K562 (cell line): ENCODE data around the gene MCAT. TPM values are rescaled to one million over a fixed set of nuclear protein-coding genes. Genes with fewer than 3 reads are reported as not detected.
A peak's percentile ranks its signal among the peaks of the same experiment; 100 is the strongest.

Source experiments
- CBX8 ChIP-seq: fragments of 200-600 bp; sonication (generic); IDR thresholded peaks from 2 replicates; pipeline ENCODE4 v1.6.1; 2012; ENCODE audit warnings: borderline replicate concordance, mixed run types, low read depth, mild to moderate bottlenecking, moderate library complexity, mixed read lengths, low read length, control low read depth, inconsistent platforms; ENCODE audit not compliant: poor library complexity, severe bottlenecking; ENCODE audit errors: extremely low read depth
- EGR1 ChIP-seq: fragments of 450-650 bp; conservative IDR thresholded peaks from 2 replicates; pipeline ENCODE4 v1.6.1; 2017; ENCODE audit warnings: mild to moderate bottlenecking
- EP400 ChIP-seq: fragments of 450-650 bp; IDR thresholded peaks from 2 replicates; pipeline ENCODE4 v1.6.1; 2017; ENCODE audit warnings: antibody characterized with exemption, mild to moderate bottlenecking, moderate library complexity
- ESRRA ChIP-seq: fragments of 450-650 bp; IDR thresholded peaks from 2 replicates; pipeline ENCODE4 v1.6.1; 2014; ENCODE audit warnings: low read depth, mild to moderate bottlenecking, moderate library complexity, borderline replicate concordance
- ETS1 ChIP-seq: conservative IDR thresholded peaks from 2 replicates; pipeline ENCODE4 v1.6.1; 2011; ENCODE audit warnings: low read depth, mild to moderate bottlenecking, low read length; ENCODE audit not compliant: control insufficient read depth
- GTF2E2 ChIP-seq: fragments of 200-800 bp; sonication (Bioruptor generic); IDR thresholded peaks from 2 replicates; pipeline ENCODE4 v1.6.1; 2016; ENCODE audit warnings: missing genetic modification characterization, missing compliant biosample characterization
- HMBOX1 ChIP-seq: sonication (generic); IDR thresholded peaks from 2 replicates; pipeline ENCODE4 v1.6.1; 2016
- MAFG ChIP-seq: fragments of 450-650 bp; conservative IDR thresholded peaks from 2 replicates; pipeline ENCODE4 v1.6.1; 2016; ENCODE audit warnings: missing genetic modification characterization, missing compliant biosample characterization
- MEIS2 ChIP-seq: fragments of 450-650 bp; IDR thresholded peaks from 2 replicates; pipeline ENCODE4 v1.6.1; 2014; ENCODE audit warnings: mild to moderate bottlenecking; ENCODE audit not compliant: partially characterized antibody
- MIER1 ChIP-seq: fragments of 450-650 bp; IDR thresholded peaks from 2 replicates; pipeline ENCODE4 v1.6.1; 2016; ENCODE audit warnings: antibody characterized with exemption, mild to moderate bottlenecking, low read depth
- MTA3 ChIP-seq: fragments of 450-650 bp; formaldehyde crosslinking; IDR thresholded peaks from 2 replicates; pipeline ENCODE4 v1.6.1; 2017; ENCODE audit warnings: mild to moderate bottlenecking, borderline replicate concordance
- NCOA6 ChIP-seq: fragments of 450-650 bp; IDR thresholded peaks from 2 replicates; pipeline ENCODE4 v1.6.1; 2017; ENCODE audit warnings: mild to moderate bottlenecking
- NR4A1 ChIP-seq, 2 experiments: fragments of 250-450 bp in 1 of 2; fragments of 450-650 bp in 1 of 2; sonication (Bioruptor Pico) in 1 of 2; IDR thresholded peaks; 2 replicates each; pipeline versions ENCODE4 v1.4.0 to v1.6.1; 2016 to 2020; ENCODE audit warnings: mild to moderate bottlenecking in 2 of 2, missing compliant biosample characterization in 1 of 2, missing genetic modification characterization in 1 of 2, moderate library complexity in 1 of 2
- RNF2 ChIP-seq: sonication (generic); IDR thresholded peaks from 2 replicates; pipeline ENCODE4 v1.6.1; 2016
- RNF219 ChIP-seq: fragments of 250-450 bp; sonication (Bioruptor Pico); IDR thresholded peaks from 2 replicates; pipeline ENCODE4 v1.5.0; 2022; ENCODE audit warnings: mild to moderate bottlenecking
- SIN3B ChIP-seq: fragments of 450-650 bp; IDR thresholded peaks from 2 replicates; pipeline ENCODE4 v1.6.1; 2017; ENCODE audit warnings: low read depth, mild to moderate bottlenecking, moderate library complexity
- SMAD1 ChIP-seq: fragments of 150-350 bp; IDR thresholded peaks from 2 replicates; pipeline ENCODE4 v1.6.1; 2014; ENCODE audit warnings: low read length, low read depth; ENCODE audit not compliant: partially characterized antibody
- TFAP4 ChIP-seq: sonication (generic); formaldehyde crosslinking; IDR thresholded peaks from 2 replicates; pipeline ENCODE4 v1.8.0; 2022; ENCODE audit warnings: missing genetic modification reagents, mild to moderate bottlenecking, moderate library complexity, borderline replicate concordance
- TRIM28 ChIP-seq: fragments of 450-650 bp; IDR thresholded peaks from 2 replicates; pipeline ENCODE4 v1.6.1; 2017
- ZBTB34 ChIP-seq: fragments of 250-450 bp; sonication (Bioruptor Pico); IDR thresholded peaks from 2 replicates; pipeline ENCODE4 v1.8.0; 2021; ENCODE audit warnings: mild to moderate bottlenecking, moderate library complexity
- polyA plus RNA-seq, 8 experiments: library from polyadenylated mRNA; depleted of rRNA in 4 of 8; stranded (reverse) in 5 of 8; unstranded in 3 of 8; fragments of >200 nt; fragmentation: Nextera tagmentation in 2 of 8; fragmentation: Illumina TruSeq in 1 of 8; extraction: Ambion mirVana in 2 of 8; extraction: Trizol in 1 of 8; gene quantifications; 2 replicates each; pipeline versions ENCODE4 v1.2.1 to v1.2.3, GENCODE V29; 2011 to 2014; ENCODE audit warnings: inconsistent platforms in 1 of 8, missing spikeins in 1 of 8
- total RNA-seq, 7 experiments: library from RNA; depleted of rRNA in 6 of 7; stranded (reverse); fragments of >200 nt in 6 of 7; fragmentation: Illumina TruSeq in 2 of 7; extraction: Trizol in 2 of 7; gene quantifications; 2 replicates each; pipeline versions ENCODE4 v1.2.1 to v1.2.3, GENCODE V29; 2011 to 2021; ENCODE audit warnings: low replicate concordance in 1 of 7

MCAT gene
- total and polyA plus RNA-seq, 9 of the 15 experiments (the other 6 are each of a cell fraction or from before 2014, with no cell fraction given): 3.3 to 27.8 (median 13.9) TPM

- TF ChIP-seq ZBTB34 (CRISPR knock-in tag) (no peak), NR4A1 (CRISPR knock-in tag; IDR thresholded peaks at IDR 0.05) (no peak), NR4A1 (tag; IDR thresholded peaks at IDR 0.05) (no peak), MAFG (tag) (no peak), RNF219 (CRISPR knock-in tag) (no peak), MEIS2 (peak; percentile 74), SIN3B (0 out of 2 replicates have a peak, but pooled peaks have one; percentile 40), HMBOX1 (no peak), RNF2 (no peak), NCOA6 (peak; percentile 41; the same call in 1 of the 2 replicates), SMAD1 (peak; percentile 25), CBX8 (no peak), ETS1 (peak; percentile 67; the same call in 1 of the 2 replicates), ESRRA (peak; percentile 90; the same call in 1 of the 2 replicates), TRIM28 (no peak), TFAP4 (CRISPR knock-in tag) (peak; percentile 59; the same call in 1 of the 2 replicates), EGR1 (no peak), GTF2E2 (tag) (no peak), MIER1 (no peak), MTA3 (peak; percentile 74; the same call in 1 of the 2 replicates), EP400 (peak; percentile 81)
These were observed 44.2 kb upstream of the MCAT start (continued) for GRCh38 chr22:43187171-43188099.
